Parathyroid adenoma (tissue), 2 donors: ENCODE data around the gene SCN1B.

ENCODE experiments used
- H2AFZ ChIP-seq: fragments of 300-600 bp; sonication (generic); one replicate; pipeline ENCODE4 v1.7.0; 2017; ENCODE audit warnings: antibody characterized with exemption, mild to moderate bottlenecking
- H3K27ac ChIP-seq: fragments of 300-600 bp; sonication (generic); one replicate; pipeline ENCODE4 v1.7.0; 2017
- H3K27me3 ChIP-seq: fragments of 300-600 bp; sonication (generic); one replicate; pipeline ENCODE4 v1.7.0; 2017; ENCODE audit warnings: low read length; ENCODE audit not compliant: control insufficient read depth, insufficient read depth
- H3K36me3 ChIP-seq: fragments of 300-600 bp; sonication (generic); one replicate; pipeline ENCODE4 v1.7.0; 2017; ENCODE audit warnings: low read length; ENCODE audit not compliant: control insufficient read depth, insufficient read depth
- H3K4me1 ChIP-seq: fragments of 300-600 bp; sonication (generic); one replicate; pipeline ENCODE4 v1.7.0; 2017; ENCODE audit warnings: control low read depth
- H3K4me2 ChIP-seq: fragments of 300-600 bp; sonication (generic); one replicate; pipeline ENCODE4 v1.7.0; 2017; ENCODE audit warnings: low read length
- H3K4me3 ChIP-seq: fragments of 300-600 bp; sonication (generic); one replicate; pipeline ENCODE4 v1.7.0; 2017; ENCODE audit warnings: low read depth, low read length
- H3K79me2 ChIP-seq: fragments of 300-600 bp; sonication (generic); one replicate; pipeline ENCODE4 v1.7.0; 2017; ENCODE audit warnings: control low read depth
- H3K9ac ChIP-seq: fragments of 300-600 bp; sonication (generic); one replicate; pipeline ENCODE4 v1.7.0; 2017; ENCODE audit warnings: mild to moderate bottlenecking
- H3K9me3 ChIP-seq: fragments of 300-600 bp; sonication (generic); one replicate; pipeline ENCODE4 v1.7.0; 2017; ENCODE audit warnings: low read length; ENCODE audit not compliant: control insufficient read depth
- CTCF ChIP-seq: fragments of 300-600 bp; sonication (generic); IDR thresholded peaks from one replicate; pipeline ENCODE4 v1.7.0; 2017; ENCODE audit warnings: antibody characterized with exemption, mild to moderate bottlenecking
- donor health status: primary hyperparathyroidism.

SCN1B gene

GRCh38 chr19:35083691-35084508, 53.6 kb downstream of the SCN1B start:
- Histone ChIP-seq H3K36me3 (no peaks in the 10 kb centered on the region), H3K4me1 (no peaks in the 10 kb centered on the region), H3K79me2 (no peaks in the 10 kb centered on the region), H3K9me3 (no peaks in the 10 kb centered on the region), H3K9ac (no peak overlapping the region), H3K27me3 (no peaks in the 10 kb centered on the region), H3K27ac (no peak overlapping the region), H3K4me3 (no peak overlapping the region), H3K4me2 (no peak overlapping the region), H2AFZ (no peak overlapping the region)
- no peak for TF ChIP-seq CTCF

- Histone ChIP-seq H3K27ac (no peak overlapping the region), H3K9me3 (no peaks in the 10 kb centered on the region), H3K79me2 (no peaks in the 10 kb centered on the region), H3K36me3 (no peaks in the 10 kb centered on the region), H3K4me1 (no peaks in the 10 kb centered on the region), H3K9ac (no peak overlapping the region), H2AFZ (no peak overlapping the region), H3K4me2 (no peak overlapping the region), H3K4me3 (no peak overlapping the region), H3K27me3 (no peaks in the 10 kb centered on the region)
- TF ChIP-seq CTCF: no peak
Observed at GRCh38 chr19:35084509-35084762, 54.2 kb downstream of the SCN1B start.

- no peaks in the 10 kb centered on the region for H3K4me1 ChIP-seq
- H3K27ac ChIP-seq: no peak overlapping the region
- H3K27me3 ChIP-seq: no peaks in the 10 kb centered on the region
- H3K9ac ChIP-seq: no peak overlapping the region
- H3K36me3 ChIP-seq: no peaks in the 10 kb centered on the region
- no peak overlapping the region for H2AFZ ChIP-seq
- no peak overlapping the region for H3K4me3 ChIP-seq
- no peak overlapping the region for H3K4me2 ChIP-seq
- TF ChIP-seq CTCF: no peak
- H3K79me2 ChIP-seq: no peaks in the 10 kb centered on the region
- H3K9me3 ChIP-seq: no peaks in the 10 kb centered on the region
Observed at GRCh38 chr19:35085947-35086346, 55.7 kb downstream of the SCN1B start.

- no peak overlapping the region for H3K4me3 ChIP-seq
- H3K9me3 ChIP-seq: no peaks in the 10 kb centered on the region
- no peak overlapping the region for H3K27ac ChIP-seq
- no peaks in the 10 kb centered on the region for H3K36me3 ChIP-seq
- no peaks in the 10 kb centered on the region for H3K79me2 ChIP-seq
- no peak overlapping the region for H3K9ac ChIP-seq
- H3K4me1 ChIP-seq: no peaks in the 10 kb centered on the region
- H2AFZ ChIP-seq: no peak overlapping the region
- H3K27me3 ChIP-seq: no peaks in the 10 kb centered on the region
- no peak for TF ChIP-seq CTCF
- no peak overlapping the region for H3K4me2 ChIP-seq
Observed at GRCh38 chr19:35086455-35086854, 56.2 kb downstream of the SCN1B start.

- Histone ChIP-seq H2AFZ (no peak overlapping the region), H3K79me2 (no peaks in the 10 kb centered on the region), H3K4me2 (no peak overlapping the region), H3K4me1 (no peaks in the 10 kb centered on the region), H3K4me3 (no peak overlapping the region), H3K27me3 (no peaks in the 10 kb centered on the region), H3K9ac (no peak overlapping the region), H3K27ac (no peak overlapping the region), H3K36me3 (no peaks in the 10 kb centered on the region), H3K9me3 (no peaks in the 10 kb centered on the region)
- TF ChIP-seq CTCF: no peak
Observed at GRCh38 chr19:35087393-35087792, 57.1 kb downstream of the SCN1B start.
